RWPE1 (cell line): Measurements from ENCODE around the gene PRKCQ.

Source experiments
- CTCF ChIA-PET: fragments of 350-600 bp; sonication (Branson Sonifier 250); formaldehyde crosslinking; extraction: SDS; loops from one replicate; lab custom pipeline; 2021; lab: Yijun Ruan, JAX
- POLR2A ChIA-PET: fragments of 400-600 bp; formaldehyde crosslinking; extraction: SDS; loops from one replicate; lab custom pipeline; 2020; ENCODE audit warnings: antibody characterized with exemption; ENCODE audit not compliant: low non-redundant PET; lab: Yijun Ruan, JAX
- DNase-seq: peaks from one replicate; pipeline ENCODE4 v3.0.0; 2012; ENCODE audit warnings: low spot score
- H3K27ac ChIP-seq: fragments of 450-650 bp; 2 replicates; pipeline ENCODE4 v1.5.1; 2017
- CTCF ChIP-seq: fragments of 450-650 bp; conservative IDR thresholded peaks from 2 replicates; pipeline ENCODE4 v1.5.1; 2017; ENCODE audit warnings: low read depth, mild to moderate bottlenecking

Gene PRKCQ

GRCh38 chr10:6427357-6427959 is 152.6 kb downstream of the PRKCQ start:
- POLR2A ChIA-PET: no interaction called here
- H3K27ac ChIP-seq: no peak overlapping the region
- DNase-seq: no peak
- no peak for TF ChIP-seq CTCF
- CTCF ChIA-PET: no interaction called here

- no peak for TF ChIP-seq CTCF
- DNase-seq: no peak
- H3K27ac ChIP-seq: no peak overlapping the region
- CTCF ChIA-PET: no interaction called here
- POLR2A ChIA-PET: no interaction called here
These were observed 153.8 kb downstream of the PRKCQ start for GRCh38 chr10:6426317-6426716.

- ChIA-PET CTCF (no interaction called here), POLR2A (no interaction called here)
- TF ChIP-seq CTCF: no peak
- DNase-seq: no peak
- no peak overlapping the region for H3K27ac ChIP-seq
These were observed 156.5 kb downstream of the PRKCQ start for GRCh38 chr10:6423413-6424170.

GRCh38 chr10:6423004-6423403 is 157.1 kb downstream of the PRKCQ start:
- ChIA-PET CTCF (no interaction called here), POLR2A (no interaction called here)
- no peak overlapping the region for H3K27ac ChIP-seq
- peak; percentile 16 for DNase-seq
- no peak for TF ChIP-seq CTCF

- no peak for DNase-seq
- TF ChIP-seq CTCF: no peak
- POLR2A ChIA-PET: no interaction called here
- CTCF ChIA-PET: interaction anchor here (0.8 kb wide), 1 partner anchor 268 kb away, joined by 3 read pairs; no protein-coding TSS in a partner anchor
- no peak overlapping the region for H3K27ac ChIP-seq
These were observed 161.4 kb downstream of the PRKCQ start for GRCh38 chr10:6418613-6419216.

- no peak overlapping the region for H3K27ac ChIP-seq
- CTCF ChIA-PET: interaction anchor here (0.7 to 0.8 kb wide), 2 partner anchors 242 to 268 kb away, joined by 3 to 5 read pairs; no protein-coding TSS in a partner anchor
- no peak for DNase-seq
- POLR2A ChIA-PET: interaction anchor here (0.7 kb wide), 1 partner anchor 148 kb away, joined by 3 read pairs; no protein-coding TSS in a partner anchor
- TF ChIP-seq CTCF: no peak
These were observed 161.9 kb downstream of the PRKCQ start for GRCh38 chr10:6418167-6418566.
